HepG2 (cell line): ENCODE measurements around the gene FGF19. TPM values are rescaled to one million over a fixed set of nuclear protein-coding genes. Genes with fewer than 3 reads are reported as not detected.
A peak's percentile ranks its signal among the peaks of the same experiment; 100 is the strongest.

Experiments
- E2F1 ChIP-seq: sonication (generic); formaldehyde crosslinking; IDR thresholded peaks from 2 replicates; pipeline ENCODE4 v1.5.0; 2020; ENCODE audit warnings: missing genetic modification reagents
- IKZF5 ChIP-seq: IDR thresholded peaks from 2 replicates; pipeline ENCODE4 v1.6.1; 2018; ENCODE audit warnings: missing genetic modification reagents, mild to moderate bottlenecking, missing compliant biosample characterization
- MED13 ChIP-seq: sonication (generic); formaldehyde crosslinking; IDR thresholded peaks from 2 replicates; pipeline ENCODE4 v1.5.0; 2020; ENCODE audit warnings: missing genetic modification reagents
- MEF2D ChIP-seq: sonication (generic); formaldehyde crosslinking; IDR thresholded peaks from 2 replicates; pipeline ENCODE4 v1.5.1; 2020; ENCODE audit warnings: mild to moderate bottlenecking, missing genetic modification reagents
- SOX5 ChIP-seq: IDR thresholded peaks from 2 replicates; pipeline ENCODE4 v1.6.1; 2016; ENCODE audit warnings: borderline replicate concordance
- SRSF9 ChIP-seq: fragments of 200-400 bp; formaldehyde crosslinking; IDR thresholded peaks from 2 replicates; pipeline ENCODE4 v1.6.1; 2018; ENCODE audit warnings: borderline replicate concordance, mild to moderate bottlenecking, low read depth, low read length; ENCODE audit not compliant: insufficient read depth, poor library complexity, severe bottlenecking
- ZC3H13 ChIP-seq: sonication (generic); formaldehyde crosslinking; IDR thresholded peaks from 2 replicates; pipeline ENCODE4 v1.8.1; 2023; ENCODE audit warnings: mild to moderate bottlenecking, missing genetic modification reagents, moderate library complexity
- ZMAT5 ChIP-seq: sonication (generic); formaldehyde crosslinking; IDR thresholded peaks from 2 replicates; pipeline ENCODE4 v1.5.0; 2020; ENCODE audit warnings: mild to moderate bottlenecking, low read depth, missing genetic modification reagents, borderline replicate concordance
- ZNF317 ChIP-seq: sonication (generic); formaldehyde crosslinking; IDR thresholded peaks from 2 replicates; pipeline ENCODE4 v1.5.0; 2020; ENCODE audit warnings: mild to moderate bottlenecking, missing genetic modification reagents
- ZNF674 ChIP-seq: sonication (generic); formaldehyde crosslinking; IDR thresholded peaks from 2 replicates; pipeline ENCODE4 v1.5.0; 2020; ENCODE audit warnings: low read depth, mild to moderate bottlenecking, missing genetic modification reagents
- ZSCAN5A ChIP-seq: sonication (generic); formaldehyde crosslinking; IDR thresholded peaks from 2 replicates; pipeline ENCODE4 v1.8.0; 2022; ENCODE audit warnings: mild to moderate bottlenecking, missing genetic modification reagents, borderline replicate concordance
- polyA plus RNA-seq, 8 experiments: library from polyadenylated mRNA; depleted of rRNA in 3 of 8; stranded (reverse) in 7 of 8; unstranded in 1 of 8; fragments of >200 nt; fragmentation: Illumina TruSeq in 4 of 8; extraction: Trizol in 4 of 8; gene quantifications; 2 replicates each; pipeline versions ENCODE4 v1.2.1 to v1.2.3, GENCODE V29; 2011 to 2016; ENCODE audit warnings: low read depth in 4 of 8, missing spikeins in 1 of 8, mixed read lengths in 1 of 8; ENCODE audit not compliant: insufficient read depth in 1 of 8
- total RNA-seq, 5 experiments: library from RNA; depleted of rRNA; stranded (reverse); fragments of >200 nt; fragmentation: Illumina TruSeq; extraction: Trizol; gene quantifications; 2 replicates each; pipeline ENCODE4 v1.2.3, GENCODE V29; 2016; ENCODE audit warnings: low read depth in 1 of 5
- TF ChIP-seq, protein P1 (sequence below): sonication (generic); formaldehyde crosslinking; IDR thresholded peaks from 2 replicates; pipeline ENCODE4 v1.5.0; 2020; ENCODE audit warnings: mild to moderate bottlenecking, missing genetic modification reagents, borderline replicate concordance
- TF ChIP-seq, protein P2 (sequence below): sonication (generic); formaldehyde crosslinking; conservative IDR thresholded peaks from 2 replicates; pipeline ENCODE4 v1.8.1; 2023; ENCODE audit warnings: missing genetic modification reagents

Gene FGF19
- total and polyA plus RNA-seq, 2 of the 13 experiments (the other 11 are each of a cell fraction or from before 2014, with no cell fraction given), result 0.07 TPM; not detected in 1

DNA sequence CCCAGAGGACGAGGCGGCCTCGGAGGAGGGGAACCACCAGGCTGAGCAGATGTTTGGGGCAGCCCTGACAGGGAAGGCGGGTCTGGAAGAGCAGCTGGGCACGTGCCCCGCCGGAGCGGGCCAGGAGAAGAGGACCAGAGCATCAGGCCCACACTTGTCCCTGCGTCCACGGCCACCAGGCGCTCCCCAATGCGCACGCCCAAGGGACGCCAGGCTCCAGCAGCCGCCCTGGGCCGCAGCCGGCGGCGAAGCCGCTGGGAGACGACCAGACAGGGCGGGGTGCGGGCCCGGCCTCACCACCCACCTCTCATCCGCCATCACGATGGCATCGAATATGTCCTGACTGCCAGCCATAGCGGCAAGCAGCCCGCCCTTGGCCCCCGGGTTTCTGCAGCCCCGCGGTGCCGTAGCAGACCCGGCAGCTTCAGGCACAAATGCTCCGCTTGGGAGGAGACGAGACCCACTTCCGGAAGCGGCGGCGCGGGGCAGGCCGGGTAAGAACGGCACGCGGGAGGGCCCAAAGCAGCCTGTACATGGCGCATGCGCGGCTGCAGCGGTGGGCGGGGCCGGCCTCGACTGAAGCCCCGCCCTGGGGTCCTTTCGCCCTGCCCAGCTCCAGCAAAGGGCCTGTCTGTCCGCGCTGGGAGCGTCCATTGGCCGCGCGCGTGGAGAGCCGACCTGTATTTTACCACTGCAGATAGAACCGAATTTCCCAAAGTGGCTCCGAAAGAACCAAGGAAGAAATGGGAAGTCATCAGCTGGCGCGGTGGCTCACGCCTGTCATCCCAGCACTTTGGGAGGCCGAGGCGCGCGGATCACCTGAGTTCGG is 28.7 kb downstream of the FGF19 start, which contains the start of gene LTO1 (continued):
- TF ChIP-seq E2F1 (CRISPR knock-in tag) (peak; percentile 27; the same call in 1 of the 2 replicates), MED13 (CRISPR knock-in tag) (no peak), SOX5 (CRISPR knock-in tag) (peak; percentile 34; the same call in 1 of the 2 replicates), ZNF317 (CRISPR knock-in tag) (peak; percentile 82), ZC3H13 (CRISPR knock-in tag) (0 out of 2 replicates have a peak, but pooled peaks have one; percentile 51), ZMAT5 (CRISPR knock-in tag) (no peak), ZSCAN5A (CRISPR knock-in tag) (0 out of 2 replicates have a peak, but pooled peaks have one; percentile 59), SRSF9 (no peak), ZNF674 (CRISPR knock-in tag) (no peak), IKZF5 (CRISPR knock-in tag) (peak; percentile 27; the same call in 1 of the 2 replicates), MEF2D (CRISPR knock-in tag) (peak; percentile 71; the same call in 1 of the 2 replicates)
- TF ChIP-seq, protein P1, sequence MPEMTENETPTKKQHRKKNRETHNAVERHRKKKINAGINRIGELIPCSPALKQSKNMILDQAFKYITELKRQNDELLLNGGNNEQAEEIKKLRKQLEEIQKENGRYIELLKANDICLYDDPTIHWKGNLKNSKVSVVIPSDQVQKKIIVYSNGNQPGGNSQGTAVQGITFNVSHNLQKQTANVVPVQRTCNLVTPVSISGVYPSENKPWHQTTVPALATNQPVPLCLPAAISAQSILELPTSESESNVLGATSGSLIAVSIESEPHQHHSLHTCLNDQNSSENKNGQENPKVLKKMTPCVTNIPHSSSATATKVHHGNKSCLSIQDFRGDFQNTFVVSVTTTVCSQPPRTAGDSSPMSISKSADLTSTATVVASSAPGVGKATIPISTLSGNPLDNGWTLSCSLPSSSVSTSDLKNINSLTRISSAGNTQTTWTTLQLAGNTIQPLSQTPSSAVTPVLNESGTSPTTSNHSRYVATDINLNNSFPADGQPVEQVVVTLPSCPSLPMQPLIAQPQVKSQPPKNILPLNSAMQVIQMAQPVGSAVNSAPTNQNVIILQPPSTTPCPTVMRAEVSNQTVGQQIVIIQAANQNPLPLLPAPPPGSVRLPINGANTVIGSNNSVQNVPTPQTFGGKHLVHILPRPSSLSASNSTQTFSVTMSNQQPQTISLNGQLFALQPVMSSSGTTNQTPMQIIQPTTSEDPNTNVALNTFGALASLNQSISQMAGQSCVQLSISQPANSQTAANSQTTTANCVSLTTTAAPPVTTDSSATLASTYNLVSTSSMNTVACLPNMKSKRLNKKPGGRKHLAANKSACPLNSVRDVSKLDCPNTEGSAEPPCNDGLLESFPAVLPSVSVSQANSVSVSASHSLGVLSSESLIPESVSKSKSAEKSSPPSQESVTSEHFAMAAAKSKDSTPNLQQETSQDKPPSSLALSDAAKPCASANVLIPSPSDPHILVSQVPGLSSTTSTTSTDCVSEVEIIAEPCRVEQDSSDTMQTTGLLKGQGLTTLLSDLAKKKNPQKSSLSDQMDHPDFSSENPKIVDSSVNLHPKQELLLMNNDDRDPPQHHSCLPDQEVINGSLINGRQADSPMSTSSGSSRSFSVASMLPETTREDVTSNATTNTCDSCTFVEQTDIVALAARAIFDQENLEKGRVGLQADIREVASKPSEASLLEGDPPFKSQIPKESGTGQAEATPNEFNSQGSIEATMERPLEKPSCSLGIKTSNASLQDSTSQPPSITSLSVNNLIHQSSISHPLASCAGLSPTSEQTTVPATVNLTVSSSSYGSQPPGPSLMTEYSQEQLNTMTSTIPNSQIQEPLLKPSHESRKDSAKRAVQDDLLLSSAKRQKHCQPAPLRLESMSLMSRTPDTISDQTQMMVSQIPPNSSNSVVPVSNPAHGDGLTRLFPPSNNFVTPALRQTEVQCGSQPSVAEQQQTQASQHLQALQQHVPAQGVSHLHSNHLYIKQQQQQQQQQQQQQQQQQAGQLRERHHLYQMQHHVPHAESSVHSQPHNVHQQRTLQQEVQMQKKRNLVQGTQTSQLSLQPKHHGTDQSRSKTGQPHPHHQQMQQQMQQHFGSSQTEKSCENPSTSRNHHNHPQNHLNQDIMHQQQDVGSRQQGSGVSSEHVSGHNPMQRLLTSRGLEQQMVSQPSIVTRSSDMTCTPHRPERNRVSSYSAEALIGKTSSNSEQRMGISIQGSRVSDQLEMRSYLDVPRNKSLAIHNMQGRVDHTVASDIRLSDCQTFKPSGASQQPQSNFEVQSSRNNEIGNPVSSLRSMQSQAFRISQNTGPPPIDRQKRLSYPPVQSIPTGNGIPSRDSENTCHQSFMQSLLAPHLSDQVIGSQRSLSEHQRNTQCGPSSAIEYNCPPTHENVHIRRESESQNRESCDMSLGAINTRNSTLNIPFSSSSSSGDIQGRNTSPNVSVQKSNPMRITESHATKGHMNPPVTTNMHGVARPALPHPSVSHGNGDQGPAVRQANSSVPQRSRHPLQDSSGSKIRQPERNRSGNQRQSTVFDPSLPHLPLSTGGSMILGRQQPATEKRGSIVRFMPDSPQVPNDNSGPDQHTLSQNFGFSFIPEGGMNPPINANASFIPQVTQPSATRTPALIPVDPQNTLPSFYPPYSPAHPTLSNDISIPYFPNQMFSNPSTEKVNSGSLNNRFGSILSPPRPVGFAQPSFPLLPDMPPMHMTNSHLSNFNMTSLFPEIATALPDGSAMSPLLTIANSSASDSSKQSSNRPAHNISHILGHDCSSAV, result no peak
- TF ChIP-seq, protein P2, sequence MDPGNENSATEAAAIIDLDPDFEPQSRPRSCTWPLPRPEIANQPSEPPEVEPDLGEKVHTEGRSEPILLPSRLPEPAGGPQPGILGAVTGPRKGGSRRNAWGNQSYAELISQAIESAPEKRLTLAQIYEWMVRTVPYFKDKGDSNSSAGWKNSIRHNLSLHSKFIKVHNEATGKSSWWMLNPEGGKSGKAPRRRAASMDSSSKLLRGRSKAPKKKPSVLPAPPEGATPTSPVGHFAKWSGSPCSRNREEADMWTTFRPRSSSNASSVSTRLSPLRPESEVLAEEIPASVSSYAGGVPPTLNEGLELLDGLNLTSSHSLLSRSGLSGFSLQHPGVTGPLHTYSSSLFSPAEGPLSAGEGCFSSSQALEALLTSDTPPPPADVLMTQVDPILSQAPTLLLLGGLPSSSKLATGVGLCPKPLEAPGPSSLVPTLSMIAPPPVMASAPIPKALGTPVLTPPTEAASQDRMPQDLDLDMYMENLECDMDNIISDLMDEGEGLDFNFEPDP, result no peak
